ENCODE data around the gene PRDM7. TPM values are rescaled to one million over a fixed set of nuclear protein-coding genes. Genes with fewer than 3 reads are reported as not detected.
"Not testable (repeated sequence)": the region's sequence is repeated elsewhere in the genome, so short reads cannot be mapped to it uniquely, and the experiment has no call there.

PRDM7 gene
- not detected in 2 replicates for total RNA-seq (2022)
- percentile 8 among the genes with signal in this experiment for Bru-seq, nascent RNA
- percentile 5 among the genes with signal in this experiment for BruChase-seq, experiment 1, labeled RNA remaining after a 6-hour chase
- BruChase-seq, experiment 2, labeled RNA remaining after a 2-hour chase = percentile 8 among the genes with signal in this experiment
- long read RNA-seq = 0 reads

DNA sequence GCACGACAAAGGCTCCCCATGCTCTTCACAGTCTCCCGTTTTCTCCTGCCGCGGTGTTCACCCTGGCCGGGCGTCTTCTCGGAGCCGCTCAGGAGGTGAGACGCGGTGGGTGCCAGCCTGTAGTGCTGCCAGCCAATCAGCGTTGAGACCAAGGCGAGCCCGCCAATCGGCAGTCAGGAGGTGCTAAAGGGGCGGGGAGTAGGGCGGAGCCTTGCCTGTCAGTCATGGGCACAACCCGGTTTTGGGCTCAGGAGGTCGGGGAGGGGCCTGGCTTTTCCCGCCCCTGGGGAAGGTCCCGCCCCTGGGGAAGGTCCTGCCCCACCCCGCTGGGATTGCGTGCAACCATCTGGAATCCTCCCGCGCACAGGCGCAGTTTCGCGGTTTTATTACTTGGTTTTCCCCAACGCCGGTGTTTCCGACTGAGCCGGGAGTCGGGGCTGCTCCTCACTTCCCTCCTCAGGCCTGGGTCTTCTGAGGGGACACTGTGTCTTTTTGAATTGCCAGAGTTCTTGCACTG lies at the start of gene PRDM7:
Gene PRDM7, minus strand, starts transcription at position 92 of the 517 bp plus-strand sequence. CDS start 1,421 bp downstream, outside the sequence.
- Mint-ChIP-seq H3K9me3 (ENCODE audit: unreplicated experiment) (no peaks in the 10 kb centered on the region), H3K27me3 (ENCODE audit: insufficient read depth, unreplicated experiment) (no peaks in the 10 kb centered on the region), H3K36me3 (ENCODE audit: insufficient read depth, unreplicated experiment) (no peaks in the 10 kb centered on the region), H3K4me1 (ENCODE audit: insufficient read depth, unreplicated experiment) (peaks cover 22% of the 10 kb centered on the region), H3K27ac (ENCODE audit: low read depth, unreplicated experiment) (peak within 1 kb of the TSS; percentile 73), H3K4me3 (ENCODE audit: unreplicated experiment) (peak within 1 kb of the TSS; percentile 72)
- intact Hi-C loops (cut with micrococcal nuclease) = no loop called here
- BruUV-seq (replicated peaks) = no TSS peak
- TF ChIP-seq, protein P1, sequence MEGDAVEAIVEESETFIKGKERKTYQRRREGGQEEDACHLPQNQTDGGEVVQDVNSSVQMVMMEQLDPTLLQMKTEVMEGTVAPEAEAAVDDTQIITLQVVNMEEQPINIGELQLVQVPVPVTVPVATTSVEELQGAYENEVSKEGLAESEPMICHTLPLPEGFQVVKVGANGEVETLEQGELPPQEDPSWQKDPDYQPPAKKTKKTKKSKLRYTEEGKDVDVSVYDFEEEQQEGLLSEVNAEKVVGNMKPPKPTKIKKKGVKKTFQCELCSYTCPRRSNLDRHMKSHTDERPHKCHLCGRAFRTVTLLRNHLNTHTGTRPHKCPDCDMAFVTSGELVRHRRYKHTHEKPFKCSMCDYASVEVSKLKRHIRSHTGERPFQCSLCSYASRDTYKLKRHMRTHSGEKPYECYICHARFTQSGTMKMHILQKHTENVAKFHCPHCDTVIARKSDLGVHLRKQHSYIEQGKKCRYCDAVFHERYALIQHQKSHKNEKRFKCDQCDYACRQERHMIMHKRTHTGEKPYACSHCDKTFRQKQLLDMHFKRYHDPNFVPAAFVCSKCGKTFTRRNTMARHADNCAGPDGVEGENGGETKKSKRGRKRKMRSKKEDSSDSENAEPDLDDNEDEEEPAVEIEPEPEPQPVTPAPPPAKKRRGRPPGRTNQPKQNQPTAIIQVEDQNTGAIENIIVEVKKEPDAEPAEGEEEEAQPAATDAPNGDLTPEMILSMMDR (IDR thresholded peaks at IDR 0.05; ENCODE audit: unreplicated experiment) = no peak
- CTCF ChIA-PET = no interaction called here
- POLR2A ChIA-PET = interaction anchor here (1.3 kb wide), 1 partner anchor 33 kb away, joined by 4 read pairs; no protein-coding TSS in a partner anchor
- DNase-seq (ENCODE audit: unreplicated experiment) = peak; percentile 98

DNA sequence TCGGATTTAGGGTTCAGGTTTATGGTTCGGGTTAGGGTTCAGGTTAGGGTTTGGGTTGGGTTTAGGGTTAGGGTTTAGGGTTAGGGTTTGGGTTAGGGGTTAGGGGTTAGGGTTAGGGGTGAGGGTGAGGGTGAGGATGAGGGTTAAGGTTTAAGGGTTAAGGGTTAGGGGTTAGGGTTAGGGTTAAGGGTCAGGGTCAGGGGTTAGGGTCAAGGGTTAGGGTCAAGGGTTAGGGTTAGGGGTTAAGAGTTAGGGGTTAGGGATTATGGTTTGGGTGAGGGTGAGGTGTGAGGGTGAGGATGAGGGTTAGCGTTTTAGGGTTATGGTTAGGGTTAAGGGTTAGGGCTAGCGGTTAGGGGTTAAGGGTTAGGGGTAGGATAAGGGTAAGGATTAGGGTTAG lies 44.7 kb upstream of the PRDM7 start:
- H3K4me3 Mint-ChIP-seq (ENCODE audit: unreplicated experiment); POLR2A ChIA-PET; intact Hi-C loops (cut with micrococcal nuclease); H3K4me1 Mint-ChIP-seq (ENCODE audit: insufficient read depth, unreplicated experiment); H3K9me3 Mint-ChIP-seq (ENCODE audit: unreplicated experiment); H3K27me3 Mint-ChIP-seq (ENCODE audit: insufficient read depth, unreplicated experiment); BruUV-seq (replicated peaks); CTCF ChIA-PET; DNase-seq (ENCODE audit: unreplicated experiment); H3K27ac Mint-ChIP-seq (ENCODE audit: low read depth, unreplicated experiment); H3K36me3 Mint-ChIP-seq (ENCODE audit: insufficient read depth, unreplicated experiment): not testable (repeated sequence)

DNA sequence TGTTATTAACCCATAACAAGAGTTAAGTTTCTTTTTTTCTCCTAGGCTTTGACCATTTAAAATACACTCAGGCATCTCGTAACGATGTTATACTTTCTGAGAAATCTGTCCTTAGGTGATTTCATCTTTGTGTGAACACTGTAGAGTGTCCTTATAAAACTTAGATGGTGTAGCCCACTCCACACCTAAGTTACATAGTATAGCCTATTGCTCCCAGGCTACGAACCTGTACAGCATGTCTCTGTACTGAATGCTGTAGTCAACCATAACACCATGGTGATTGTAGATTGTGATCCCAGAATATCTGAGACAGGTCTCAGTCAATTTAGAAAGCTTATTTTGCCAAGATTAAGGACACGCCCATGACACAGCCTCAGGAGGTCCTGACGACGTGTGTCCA lies 30.5 kb upstream of the PRDM7 start:
- H3K27me3 Mint-ChIP-seq (ENCODE audit: insufficient read depth, unreplicated experiment); BruUV-seq (replicated peaks); H3K27ac Mint-ChIP-seq (ENCODE audit: low read depth, unreplicated experiment); intact Hi-C loops (cut with micrococcal nuclease); CTCF ChIA-PET; H3K4me3 Mint-ChIP-seq (ENCODE audit: unreplicated experiment); DNase-seq (ENCODE audit: unreplicated experiment); H3K36me3 Mint-ChIP-seq (ENCODE audit: insufficient read depth, unreplicated experiment); H3K4me1 Mint-ChIP-seq (ENCODE audit: insufficient read depth, unreplicated experiment); POLR2A ChIA-PET; H3K9me3 Mint-ChIP-seq (ENCODE audit: unreplicated experiment): not testable (repeated sequence)

DNA sequence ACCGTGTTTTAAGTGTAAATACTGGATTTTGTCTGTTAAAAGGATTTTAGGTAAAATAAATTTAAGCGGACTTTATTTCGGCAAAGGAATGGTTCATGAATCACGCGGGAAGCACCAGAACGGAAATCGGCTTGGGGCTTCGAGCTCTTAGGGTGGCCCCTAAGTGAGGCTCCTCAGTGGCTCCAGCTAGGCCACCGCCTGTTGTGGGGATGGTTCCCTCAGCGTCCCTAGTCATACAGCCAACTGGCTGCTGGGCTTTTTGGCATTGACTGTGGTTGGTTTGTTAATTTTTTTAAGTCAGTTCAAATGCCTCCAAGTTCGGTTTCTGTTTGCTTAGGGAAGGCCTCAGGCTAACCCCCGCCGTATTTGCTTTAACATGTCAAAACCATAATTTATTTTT lies 29.9 kb upstream of the PRDM7 start:
- intact Hi-C loops (cut with micrococcal nuclease); H3K4me1 Mint-ChIP-seq (ENCODE audit: insufficient read depth, unreplicated experiment); BruUV-seq (replicated peaks); H3K9me3 Mint-ChIP-seq (ENCODE audit: unreplicated experiment); DNase-seq (ENCODE audit: unreplicated experiment); POLR2A ChIA-PET; H3K36me3 Mint-ChIP-seq (ENCODE audit: insufficient read depth, unreplicated experiment); CTCF ChIA-PET; H3K27ac Mint-ChIP-seq (ENCODE audit: low read depth, unreplicated experiment); H3K27me3 Mint-ChIP-seq (ENCODE audit: insufficient read depth, unreplicated experiment): not testable (repeated sequence)
- peak overlapping the region; percentile 70 for H3K4me3 Mint-ChIP-seq (ENCODE audit: unreplicated experiment)

DNA sequence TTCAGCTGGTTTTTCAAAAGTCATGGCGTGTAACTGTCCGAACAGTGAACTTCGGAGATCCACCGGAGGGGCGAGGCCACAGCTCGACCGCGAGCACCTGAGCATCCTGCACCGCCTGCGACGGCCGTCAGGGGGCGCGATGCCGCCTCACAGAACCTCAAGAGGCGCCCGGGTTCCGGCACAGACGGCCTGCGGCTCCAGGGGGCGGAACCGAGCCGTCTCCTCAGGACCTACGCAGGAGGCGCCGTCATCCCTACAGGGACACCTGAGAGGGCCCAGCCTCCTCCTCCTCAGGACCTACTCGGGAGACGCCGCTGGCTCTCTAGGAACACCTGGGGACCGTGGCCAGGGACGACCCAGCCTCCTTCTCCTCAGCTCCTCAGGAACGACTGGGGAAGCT lies 29.1 kb upstream of the PRDM7 start:
- CTCF ChIA-PET; BruUV-seq (replicated peaks); H3K27me3 Mint-ChIP-seq (ENCODE audit: insufficient read depth, unreplicated experiment); H3K27ac Mint-ChIP-seq (ENCODE audit: low read depth, unreplicated experiment); POLR2A ChIA-PET; H3K9me3 Mint-ChIP-seq (ENCODE audit: unreplicated experiment); H3K4me1 Mint-ChIP-seq (ENCODE audit: insufficient read depth, unreplicated experiment); intact Hi-C loops (cut with micrococcal nuclease); H3K36me3 Mint-ChIP-seq (ENCODE audit: insufficient read depth, unreplicated experiment): not testable (repeated sequence)
- H3K4me3 Mint-ChIP-seq (ENCODE audit: unreplicated experiment) = peak overlapping the region; percentile 70
- DNase-seq (ENCODE audit: unreplicated experiment) = peak; percentile 46
- TF ChIP-seq, protein P1 (IDR thresholded peaks at IDR 0.05; ENCODE audit: unreplicated experiment) = peak; percentile 41

DNA sequence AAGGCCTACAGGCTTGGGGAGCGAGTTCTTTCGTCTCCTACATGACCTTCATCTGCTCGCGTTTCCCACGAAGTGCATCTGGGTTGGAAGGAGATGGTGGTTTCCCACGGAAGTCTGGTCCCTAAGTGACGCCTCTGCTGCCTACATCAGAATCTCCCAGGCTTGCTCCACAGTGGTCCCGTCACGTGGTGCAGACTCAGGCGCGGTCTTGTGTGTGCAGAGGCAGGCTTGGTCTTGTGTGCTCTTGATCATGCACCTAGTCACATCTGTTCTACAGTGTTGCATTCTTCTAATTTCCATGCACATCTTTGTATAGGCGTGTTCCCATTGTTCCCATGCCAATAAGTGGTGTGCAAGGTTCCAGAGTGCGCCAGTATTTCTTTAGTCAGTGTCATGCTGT lies 27.6 kb upstream of the PRDM7 start:
- H3K36me3 Mint-ChIP-seq (ENCODE audit: insufficient read depth, unreplicated experiment); H3K4me1 Mint-ChIP-seq (ENCODE audit: insufficient read depth, unreplicated experiment); BruUV-seq (replicated peaks); POLR2A ChIA-PET; H3K27ac Mint-ChIP-seq (ENCODE audit: low read depth, unreplicated experiment); DNase-seq (ENCODE audit: unreplicated experiment); CTCF ChIA-PET; H3K4me3 Mint-ChIP-seq (ENCODE audit: unreplicated experiment); intact Hi-C loops (cut with micrococcal nuclease); H3K27me3 Mint-ChIP-seq (ENCODE audit: insufficient read depth, unreplicated experiment); H3K9me3 Mint-ChIP-seq (ENCODE audit: unreplicated experiment): not testable (repeated sequence)

DNA sequence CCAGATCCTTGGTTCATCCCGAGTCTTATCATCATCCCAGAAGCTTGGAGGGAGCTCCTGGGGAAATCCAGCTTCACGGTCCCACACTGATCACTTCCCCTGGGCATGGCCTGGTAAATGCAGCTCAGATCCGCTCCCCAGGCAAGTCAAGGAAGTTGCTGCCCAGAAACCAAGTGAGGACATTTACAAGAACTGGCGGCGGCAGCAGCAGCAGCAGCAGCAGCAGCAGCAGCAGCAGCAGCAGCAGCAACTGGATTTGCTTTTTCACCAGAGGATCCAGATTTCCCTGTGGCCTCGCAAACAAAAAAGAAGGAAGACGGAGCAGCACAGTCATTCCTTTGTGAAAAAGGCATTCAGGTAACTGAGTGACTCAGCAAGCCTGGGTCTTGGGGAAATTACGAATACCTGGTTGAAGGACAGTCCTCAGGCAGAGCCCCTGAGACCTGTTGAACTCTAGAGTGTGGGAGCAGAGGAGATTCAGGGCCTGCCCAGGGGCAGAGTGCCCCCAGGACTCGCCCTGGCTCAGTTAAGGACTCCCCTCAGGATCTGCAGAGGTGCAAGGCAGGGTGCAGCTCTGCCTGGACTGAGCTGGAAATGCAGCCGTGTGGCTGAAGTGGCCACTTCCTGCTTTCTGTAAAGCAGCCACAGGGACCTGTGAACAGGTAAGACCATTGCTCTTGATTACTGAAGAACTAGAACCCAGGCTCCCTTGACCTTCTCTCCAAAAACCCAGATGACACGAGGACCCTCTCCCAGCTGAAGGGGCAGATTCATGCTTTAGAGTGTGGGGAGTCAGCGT lies 25.2 kb upstream of the PRDM7 start:
- intact Hi-C loops (cut with micrococcal nuclease); H3K9me3 Mint-ChIP-seq (ENCODE audit: unreplicated experiment); H3K27me3 Mint-ChIP-seq (ENCODE audit: insufficient read depth, unreplicated experiment); BruUV-seq (replicated peaks); CTCF ChIA-PET; H3K4me3 Mint-ChIP-seq (ENCODE audit: unreplicated experiment); H3K27ac Mint-ChIP-seq (ENCODE audit: low read depth, unreplicated experiment); H3K36me3 Mint-ChIP-seq (ENCODE audit: insufficient read depth, unreplicated experiment); POLR2A ChIA-PET; DNase-seq (ENCODE audit: unreplicated experiment); H3K4me1 Mint-ChIP-seq (ENCODE audit: insufficient read depth, unreplicated experiment): not testable (repeated sequence)

DNA sequence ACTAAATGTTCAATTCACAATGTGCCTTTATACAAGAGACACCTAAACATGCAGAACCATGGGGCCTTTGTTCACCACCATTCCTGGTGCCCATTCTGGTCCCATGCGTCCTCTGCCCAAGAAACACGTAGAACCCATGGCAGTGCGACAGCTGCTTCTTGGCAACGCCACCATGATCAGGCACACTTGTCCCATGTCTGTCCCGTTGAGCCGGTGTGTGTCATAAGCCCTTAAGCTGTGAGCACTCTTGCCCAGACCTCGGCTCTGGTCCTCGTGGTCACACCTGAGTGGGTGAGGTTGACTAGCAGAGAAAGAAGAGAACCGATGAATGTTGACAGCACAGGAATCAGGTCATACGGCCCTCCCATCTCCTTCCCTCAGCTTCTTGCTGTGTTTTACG lies 24.2 kb upstream of the PRDM7 start:
- BruUV-seq (replicated peaks); intact Hi-C loops (cut with micrococcal nuclease); H3K36me3 Mint-ChIP-seq (ENCODE audit: insufficient read depth, unreplicated experiment); H3K9me3 Mint-ChIP-seq (ENCODE audit: unreplicated experiment); H3K27me3 Mint-ChIP-seq (ENCODE audit: insufficient read depth, unreplicated experiment); H3K4me3 Mint-ChIP-seq (ENCODE audit: unreplicated experiment); H3K4me1 Mint-ChIP-seq (ENCODE audit: insufficient read depth, unreplicated experiment); CTCF ChIA-PET; POLR2A ChIA-PET; DNase-seq (ENCODE audit: unreplicated experiment); H3K27ac Mint-ChIP-seq (ENCODE audit: low read depth, unreplicated experiment): not testable (repeated sequence)
